Spinal cord (tissue), 10 donors: ENCODE data around the gene CYBRD1. TPM values are rescaled to one million over a fixed set of nuclear protein-coding genes. Genes with fewer than 3 reads are reported as not detected.

Experiments used
- DNase-seq, 6 donors: peaks; one replicate each; pipeline versions ENCODE4 v3.0.0 to v3.0.0-alpha.2; 2013 to 2015; ENCODE audit warnings: low spot score in 6 of 6, low read depth in 4 of 6
- H3K27ac ChIP-seq: one replicate; pipeline ENCODE4 v1.5.1; 2013; ENCODE audit warnings: low read depth, low read length, control low read depth
- H3K27me3 ChIP-seq: one replicate; pipeline ENCODE4 v1.6.1; 2013; ENCODE audit warnings: low read length; ENCODE audit not compliant: control insufficient read depth, insufficient read depth
- H3K36me3 ChIP-seq: one replicate; pipeline ENCODE4 v1.6.1; 2013; ENCODE audit warnings: low read length; ENCODE audit not compliant: control insufficient read depth, insufficient read depth
- H3K4me1 ChIP-seq: one replicate; pipeline ENCODE4 v1.6.1; 2013; ENCODE audit warnings: low read length; ENCODE audit not compliant: control insufficient read depth, insufficient read depth
- H3K4me3 ChIP-seq: one replicate; pipeline ENCODE4 v1.5.1; 2013; ENCODE audit warnings: low read depth, low read length, control low read depth
- H3K9me3 ChIP-seq: one replicate; pipeline ENCODE4 v1.6.1; 2013; ENCODE audit warnings: low read length; ENCODE audit not compliant: control insufficient read depth, insufficient read depth
- WGBS: methylation state at CpG from one replicate; pipeline ENCODE4 v1.1.5; 2013; ENCODE audit warnings: missing lambda C conversion rate; ENCODE audit not compliant: insufficient coverage; 5-methylcytosine and 5-hydroxymethylcytosine counted together
- polyA plus RNA-seq, 2 donors: library from polyadenylated mRNA; unstranded; fragments of 120-200 nt; gene quantifications; one replicate each; pipeline ENCODE4 v1.2.1, GENCODE V29; 2013; ENCODE audit not compliant: insufficient read length in 2 of 2
- total RNA-seq, 2 donors: library from RNA; depleted of rRNA in 1 of 2; stranded (reverse); fragments of 120-200 nt in 1 of 2; fragments of >200 nt in 1 of 2; gene quantifications; one replicate each; pipeline versions ENCODE4 v1.2.3 to v1.2.4, GENCODE V29; 2013 to 2014
- donor health status: healthy.

The CYBRD1 gene
- total and polyA plus RNA-seq, 4 donors = 20.7 to 138 (median 67.4) TPM

DNA sequence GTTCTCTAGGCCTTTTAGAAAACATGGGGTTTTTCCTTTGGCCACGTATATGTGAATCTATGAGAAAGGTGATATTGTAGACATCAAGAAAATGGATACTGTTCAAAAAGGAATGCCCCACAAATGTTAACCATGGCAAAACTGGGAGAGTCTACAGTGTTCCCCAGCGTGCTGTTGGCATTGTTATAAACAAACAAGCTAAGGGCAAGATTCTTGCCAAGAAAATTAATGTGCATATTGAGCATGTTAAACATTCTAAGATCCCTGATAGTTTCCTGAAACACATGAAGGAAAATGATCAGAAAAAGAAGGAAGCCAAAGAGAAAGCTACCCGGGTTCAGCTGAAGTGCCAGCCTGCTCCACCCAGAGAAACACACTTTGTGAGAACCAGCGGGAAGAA is 64.9 kb downstream of the CYBRD1 start:
- WGBS = 100% methylated on average over 1 of the region's 4 CpGs
- H3K27ac ChIP-seq = no peak overlapping the region
- H3K4me1 ChIP-seq = no peaks in the 10 kb centered on the region
- H3K27me3 ChIP-seq = no peaks in the 10 kb centered on the region
- no peaks in the 10 kb centered on the region for H3K9me3 ChIP-seq
- no peak overlapping the region for H3K4me3 ChIP-seq
- H3K36me3 ChIP-seq = no peaks in the 10 kb centered on the region
- no peak for DNase-seq

DNA sequence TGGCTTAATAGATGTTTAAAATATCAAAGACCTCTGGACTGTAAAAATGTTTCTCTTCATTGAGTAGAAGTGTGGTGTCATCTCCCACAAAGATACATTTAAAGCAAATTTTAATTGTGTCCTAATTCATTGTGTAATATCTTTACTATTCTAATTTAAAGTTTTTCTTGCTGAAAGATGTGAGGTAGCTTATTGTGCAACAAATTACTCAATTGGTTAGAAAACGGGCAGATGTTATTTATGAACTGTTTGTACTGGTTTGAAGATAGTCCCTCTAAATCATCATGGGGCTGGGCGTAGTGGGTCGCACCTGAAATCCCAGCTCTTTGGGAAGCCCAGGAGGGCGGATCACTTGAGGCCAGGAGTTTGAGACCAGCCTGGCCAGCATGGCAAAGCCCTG is 65.3 kb downstream of the CYBRD1 start:
- Histone ChIP-seq H3K36me3 (no peaks in the 10 kb centered on the region), H3K9me3 (no peaks in the 10 kb centered on the region), H3K27ac (no peak overlapping the region), H3K4me1 (no peaks in the 10 kb centered on the region), H3K27me3 (no peaks in the 10 kb centered on the region), H3K4me3 (no peak overlapping the region)
- DNase-seq = no peak
- 95% methylated on average over 3 of the region's 4 CpGs for WGBS

DNA sequence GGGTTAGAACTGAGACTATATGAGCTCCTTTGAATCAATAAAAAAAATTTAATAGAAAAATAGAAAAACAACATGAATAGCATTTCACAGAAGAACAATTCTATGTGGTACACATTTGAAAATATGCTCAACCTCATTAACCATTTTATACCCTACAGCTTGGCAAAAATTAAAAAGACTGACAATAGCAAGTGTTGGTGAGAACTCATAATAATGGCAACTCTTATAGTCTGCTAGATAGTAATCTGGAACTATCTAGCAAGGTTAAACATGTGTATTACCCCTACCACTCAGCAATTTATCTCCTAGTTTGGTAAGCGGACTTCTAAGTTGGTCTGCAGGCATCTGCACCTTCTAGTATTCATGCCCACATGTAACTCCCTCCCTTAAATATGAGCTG is 67.8 kb downstream of the CYBRD1 start:
- Histone ChIP-seq H3K4me3 (no peak overlapping the region), H3K4me1 (no peaks in the 10 kb centered on the region), H3K27me3 (no peaks in the 10 kb centered on the region), H3K27ac (no peak overlapping the region), H3K36me3 (no peaks in the 10 kb centered on the region), H3K9me3 (no peaks in the 10 kb centered on the region)
- WGBS = no CpG with 5 or more reads among the region's 1 CpG
- DNase-seq = no peak

DNA sequence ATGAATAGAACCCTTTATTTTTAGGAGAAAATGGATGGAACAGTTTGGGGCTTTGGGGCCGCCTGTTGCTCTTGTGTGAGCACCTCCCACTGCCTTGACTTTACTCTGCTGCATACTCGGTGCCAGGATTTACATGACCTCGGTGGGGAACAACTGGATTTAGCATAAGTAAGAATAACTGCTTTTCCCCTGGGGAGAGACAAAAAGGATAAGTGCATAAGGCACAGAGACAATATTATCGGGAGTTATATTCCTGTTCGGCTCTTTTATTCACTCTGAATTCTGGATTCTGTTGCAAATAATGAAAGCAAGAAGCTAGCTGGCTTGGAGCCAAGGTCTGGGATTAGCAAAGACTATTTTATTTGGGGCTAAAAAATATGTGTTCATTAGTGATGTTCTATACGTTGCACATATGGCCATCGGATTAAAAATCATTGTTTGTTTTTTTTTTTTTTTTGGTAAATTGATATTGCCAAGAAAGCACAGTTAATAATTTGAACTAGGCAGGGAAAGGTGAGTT is 69.8 kb downstream of the CYBRD1 start:
- H3K27me3 ChIP-seq = no peaks in the 10 kb centered on the region
- no peak overlapping the region for H3K4me3 ChIP-seq
- WGBS = 31% methylated on average over 6 of the region's 7 CpGs
- H3K9me3 ChIP-seq = no peaks in the 10 kb centered on the region
- no peak overlapping the region for H3K27ac ChIP-seq
- DNase-seq = peak in 2 of 6 donors; percentile 16 to 18
- H3K4me1 ChIP-seq = no peaks in the 10 kb centered on the region
- H3K36me3 ChIP-seq = no peaks in the 10 kb centered on the region

DNA sequence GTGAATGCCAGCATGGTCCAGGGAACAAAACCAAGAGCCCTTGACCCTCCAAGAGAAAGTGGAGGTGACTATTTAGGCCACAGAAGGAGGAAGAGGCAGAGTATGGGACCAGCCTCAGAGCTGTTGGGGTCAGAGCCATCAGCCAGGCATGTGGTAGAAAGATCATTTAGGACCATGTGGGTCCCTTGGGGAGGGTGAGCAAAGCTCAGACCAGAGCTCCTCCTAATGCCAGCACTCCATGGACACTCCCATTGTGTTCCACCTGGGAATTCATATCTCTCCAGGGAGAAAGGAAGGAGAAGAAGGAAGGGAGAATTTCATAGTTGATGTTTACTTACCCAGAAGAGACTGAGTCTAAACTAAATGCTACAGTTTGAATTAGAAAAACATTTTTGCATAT is 73.2 kb downstream of the CYBRD1 start:
- Histone ChIP-seq H3K4me3 (no peak overlapping the region), H3K27ac (no peak overlapping the region), H3K36me3 (no peaks in the 10 kb centered on the region), H3K4me1 (no peaks in the 10 kb centered on the region), H3K27me3 (no peaks in the 10 kb centered on the region), H3K9me3 (no peaks in the 10 kb centered on the region)
- no peak for DNase-seq

DNA sequence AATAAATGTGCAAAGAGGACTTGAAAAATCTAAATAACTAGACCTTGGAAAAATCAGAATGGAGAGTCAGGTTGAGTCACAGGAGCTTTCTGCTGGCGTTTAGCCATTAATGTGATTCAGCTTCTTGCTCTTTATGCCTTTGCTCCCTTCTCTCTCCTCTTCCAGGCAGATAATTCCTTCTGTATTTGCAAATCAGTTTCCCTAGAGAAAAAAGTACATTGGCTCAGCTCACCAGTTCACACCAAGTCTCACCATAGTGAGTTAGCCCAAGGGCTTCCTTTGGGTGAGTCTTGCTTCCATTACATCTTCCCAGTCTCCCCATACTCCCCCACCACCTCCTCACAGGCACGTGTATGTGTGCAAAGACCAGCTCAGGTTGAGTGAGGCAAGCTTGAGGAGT is 73.6 kb downstream of the CYBRD1 start:
- Histone ChIP-seq H3K9me3 (no peaks in the 10 kb centered on the region), H3K27ac (no peak overlapping the region), H3K27me3 (no peaks in the 10 kb centered on the region), H3K4me3 (no peak overlapping the region), H3K36me3 (no peaks in the 10 kb centered on the region), H3K4me1 (no peaks in the 10 kb centered on the region)
- DNase-seq = no peak
- 86% methylated on average over 1 of the region's 2 CpGs for WGBS

DNA sequence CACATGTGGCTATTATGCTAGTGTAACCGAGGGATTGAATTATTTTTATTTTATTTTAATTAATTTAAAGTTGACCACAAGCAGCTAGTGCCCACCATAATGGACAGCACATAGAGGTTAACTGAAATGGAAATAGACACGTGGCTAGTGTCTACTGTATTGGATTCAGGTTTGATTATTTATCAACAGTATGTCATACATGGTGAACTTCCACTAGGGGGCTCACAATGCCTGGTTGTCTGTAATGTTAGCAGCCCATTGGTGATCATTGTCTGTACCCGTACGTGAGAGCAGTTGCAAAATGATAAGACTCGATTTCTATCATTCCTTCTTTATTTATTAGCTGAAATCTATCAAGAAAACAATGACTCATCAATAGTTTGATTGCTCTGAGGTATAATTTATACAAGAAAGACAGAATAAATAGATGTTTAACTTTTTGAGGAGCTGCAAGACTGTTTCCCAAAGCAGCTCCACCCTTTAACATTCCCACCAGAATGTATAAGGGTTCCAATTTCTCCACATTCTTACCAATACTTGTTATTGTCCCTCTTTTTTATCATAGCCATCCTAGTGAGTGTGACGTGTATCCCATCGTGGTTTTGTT is 76.5 kb downstream of the CYBRD1 start:
- H3K27ac ChIP-seq = no peak overlapping the region
- H3K4me3 ChIP-seq = no peak overlapping the region
- peak in 5 of 6 donors; percentile 23 to 92 (median 36) for DNase-seq
- WGBS = no CpG with 5 or more reads among the region's 7 CpGs
- no peaks in the 10 kb centered on the region for H3K9me3 ChIP-seq
- no peaks in the 10 kb centered on the region for H3K36me3 ChIP-seq
- H3K4me1 ChIP-seq = no peaks in the 10 kb centered on the region
- no peaks in the 10 kb centered on the region for H3K27me3 ChIP-seq

DNA sequence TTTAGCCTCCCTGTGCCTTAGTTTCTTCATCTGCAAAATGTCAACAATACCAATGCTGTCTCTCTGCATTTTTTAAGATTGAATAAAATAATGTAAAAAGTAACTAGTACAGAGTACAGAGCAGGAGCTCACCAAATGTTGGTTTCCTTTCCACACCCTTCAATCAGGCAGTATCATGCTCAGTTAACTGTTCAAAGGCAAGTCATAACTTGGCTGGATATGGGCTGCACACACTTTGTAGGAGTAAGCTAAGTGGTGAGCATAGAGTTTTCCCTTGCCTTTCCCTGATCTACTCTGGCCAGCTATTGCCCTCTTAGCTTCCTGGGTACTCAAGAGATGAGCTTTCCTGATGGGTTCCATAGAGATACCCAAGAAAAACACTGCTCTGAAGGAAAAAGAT is 77.9 kb downstream of the CYBRD1 start:
- DNase-seq = no peak
- H3K4me1 ChIP-seq = no peaks in the 10 kb centered on the region
- H3K9me3 ChIP-seq = no peaks in the 10 kb centered on the region
- H3K36me3 ChIP-seq = no peaks in the 10 kb centered on the region
- H3K27me3 ChIP-seq = no peaks in the 10 kb centered on the region
- no peak overlapping the region for H3K4me3 ChIP-seq
- H3K27ac ChIP-seq = no peak overlapping the region

DNA sequence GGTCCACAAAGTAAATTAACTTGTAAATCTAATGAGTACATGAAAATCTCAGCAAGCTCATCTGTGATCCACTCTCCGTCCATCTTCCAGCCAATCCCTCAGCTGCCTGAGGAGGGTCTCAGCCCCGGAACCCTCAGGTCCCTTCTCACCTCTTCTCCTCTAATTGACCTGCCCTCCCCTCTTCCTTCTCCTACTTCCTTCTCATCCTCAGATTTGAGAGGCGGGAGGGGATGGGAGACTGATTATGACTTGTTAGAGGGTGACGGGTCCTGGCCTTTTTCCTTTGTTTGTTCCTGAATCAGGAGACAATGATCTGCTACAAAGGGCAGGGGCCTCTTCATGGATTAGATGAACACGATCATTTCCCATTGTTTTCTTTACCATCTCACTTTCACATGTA is 80.1 kb downstream of the CYBRD1 start:
- no peak for DNase-seq
- H3K27me3 ChIP-seq = no peaks in the 10 kb centered on the region
- H3K4me3 ChIP-seq = no peak overlapping the region
- H3K27ac ChIP-seq = no peak overlapping the region
- no peaks in the 10 kb centered on the region for H3K36me3 ChIP-seq
- H3K4me1 ChIP-seq = no peaks in the 10 kb centered on the region
- H3K9me3 ChIP-seq = no peaks in the 10 kb centered on the region
- WGBS = no CpG with 5 or more reads among the region's 5 CpGs
